ENCODE data around the gene ADARB1.

The ADARB1 gene

DNA sequence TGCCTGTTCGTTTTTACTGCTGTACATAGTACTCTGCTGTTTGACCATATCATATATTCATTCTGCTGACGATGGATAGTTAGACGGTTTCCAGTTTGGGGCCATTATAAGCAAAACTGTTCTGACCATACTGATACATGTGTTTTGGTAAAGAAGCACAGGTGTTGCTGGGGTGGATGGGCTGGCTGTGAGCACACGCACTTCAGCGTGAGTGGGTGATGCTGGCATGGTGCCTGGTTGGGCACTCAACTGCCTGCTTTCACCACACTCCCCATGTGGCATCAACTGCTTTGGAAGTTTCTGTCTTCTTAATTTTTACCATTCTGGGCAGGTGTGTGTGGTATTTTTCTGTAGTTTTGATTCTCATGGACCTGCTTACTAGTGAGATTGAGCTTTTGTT is 37.3 kb downstream of the ADARB1 start:
- H3K4me1 ChIP-seq (ENCODE audit: control insufficient read depth, insufficient read depth, low read length): peaks cover 4% of the 10 kb centered on the region; the same call in 1 of the 2 replicates
- POLR2A ChIA-PET: no interaction called here
- H3K27ac ChIP-seq (ENCODE audit: extremely low read depth, low read depth, low read length): no peak overlapping the region
- TF ChIP-seq EGR2 (tag by site-specific recombination; IDR thresholded peaks at IDR 0.05; ENCODE audit: low read depth) (peak; percentile 60), WT1 (tag by site-specific recombination; IDR thresholded peaks at IDR 0.05) (no peak), ZFHX2 (tag by site-specific recombination; conservative IDR thresholded peaks at IDR 0.05) (peak; percentile 79)
- H3K36me3 ChIP-seq (ENCODE audit: control insufficient read depth in 2 of 2, insufficient read depth in 1 of 2, low read length in 2 of 2): no peaks in the 10 kb centered on the region
- CTCF ChIA-PET: interaction anchor here (1.0 to 2.0 kb wide), 2 partner anchors 13 to 27 kb away, joined by 3 to 10 read pairs; no protein-coding TSS in a partner anchor
- H3K4me3 ChIP-seq (ENCODE audit: low read depth, low read length): no peak overlapping the region
- no peaks in the 10 kb centered on the region for H3K9me3 ChIP-seq (ENCODE audit: control insufficient read depth, insufficient read depth, low read depth, low read length)

DNA sequence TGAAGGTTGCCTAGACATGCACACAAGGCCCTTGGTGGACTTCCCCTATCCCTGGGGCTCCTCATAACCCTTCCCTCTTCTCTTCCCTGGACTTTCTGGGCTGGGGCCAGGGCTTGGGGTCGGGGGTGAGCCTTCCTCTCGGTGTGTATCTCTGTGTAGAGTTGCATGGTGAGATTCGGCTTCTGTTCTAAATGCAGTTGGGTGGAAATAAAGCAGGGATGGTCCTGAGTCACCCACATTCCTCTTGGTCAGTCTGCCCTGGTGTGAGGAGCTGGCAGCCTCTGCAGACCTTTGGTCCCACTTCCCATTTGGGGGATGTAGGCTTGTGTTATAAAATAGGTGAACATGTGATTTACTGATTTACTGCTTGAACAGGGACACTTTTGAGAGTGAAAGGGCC is 38.0 kb downstream of the ADARB1 start:
- no peak for TF ChIP-seq KLF1 (tag by site-specific recombination; IDR thresholded peaks at IDR 0.05)
- no peak for TF ChIP-seq ZNF221 (tag by site-specific recombination; IDR thresholded peaks at IDR 0.05; ENCODE audit: borderline replicate concordance)
- TF ChIP-seq ZNF274 (IDR thresholded peaks at IDR 0.05; ENCODE audit: low read length): no peak
- TF ChIP-seq ZNF274 (tag by site-specific recombination; IDR thresholded peaks at IDR 0.05; ENCODE audit: borderline replicate concordance): no peak
- no peak for TF ChIP-seq ZNF354C (tag by site-specific recombination; IDR thresholded peaks at IDR 0.05; ENCODE audit: borderline replicate concordance, low read depth)
- no peak for TF ChIP-seq ZNF544 (tag by site-specific recombination; IDR thresholded peaks at IDR 0.05)
- TF ChIP-seq ZNF423 (tag by site-specific recombination; IDR thresholded peaks at IDR 0.05): no peak
- no peak for TF ChIP-seq ZNF707 (tag by site-specific recombination; IDR thresholded peaks at IDR 0.05)
- no peak for TF ChIP-seq ZNF558 (tag by site-specific recombination; IDR thresholded peaks at IDR 0.05)
- TF ChIP-seq ZNF16 (tag by site-specific recombination; IDR thresholded peaks at IDR 0.05; ENCODE audit: low read depth): no peak
- TF ChIP-seq ZNF843 (tag by site-specific recombination; IDR thresholded peaks at IDR 0.05): no peak
- TF ChIP-seq ZNF175 (tag by site-specific recombination; IDR thresholded peaks at IDR 0.05): no peak
- no peaks in the 10 kb centered on the region for H3K36me3 ChIP-seq (ENCODE audit: control insufficient read depth in 2 of 2, insufficient read depth in 1 of 2, low read length in 2 of 2)
- no peaks in the 10 kb centered on the region for H3K9me3 ChIP-seq (ENCODE audit: control insufficient read depth, insufficient read depth, low read depth, low read length)
- ChIA-PET CTCF (interaction anchor here (0.5 to 2.0 kb wide), 3 partner anchors 13 to 219 kb away, joined by 3 to 10 read pairs (median 3); no protein-coding TSS in a partner anchor), POLR2A (no interaction called here)
- H3K27ac ChIP-seq (ENCODE audit: extremely low read depth, low read depth, low read length): no peak overlapping the region
- no peak overlapping the region for H3K4me3 ChIP-seq (ENCODE audit: low read depth, low read length)
- H3K4me1 ChIP-seq (ENCODE audit: control insufficient read depth, insufficient read depth, low read length): peaks cover 3% of the 10 kb centered on the region; the same call in 1 of the 2 replicates

DNA sequence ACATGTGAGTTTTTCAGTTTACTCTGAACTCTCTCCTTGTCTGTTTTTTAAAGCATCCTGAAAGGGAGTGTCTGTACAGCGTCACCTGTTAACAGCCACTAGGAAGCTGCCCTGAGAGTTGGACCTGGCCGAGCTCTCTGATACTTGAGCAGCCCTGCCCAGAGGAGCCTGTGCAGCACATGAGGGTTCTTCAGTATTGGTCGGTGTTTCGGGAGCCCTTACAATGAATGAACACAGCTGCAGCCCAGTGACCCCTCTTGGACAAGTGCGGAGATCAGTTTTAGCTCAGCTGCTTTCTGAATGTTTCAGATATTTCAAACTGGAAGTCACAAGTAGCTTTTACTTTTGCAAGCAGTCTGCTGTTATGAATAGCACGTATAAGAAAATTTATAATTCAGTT is 39.2 kb downstream of the ADARB1 start:
- ChIA-PET CTCF (interaction anchor here (0.5 to 10.4 kb wide), 7 partner anchors 8 to 220 kb away, joined by 3 to 120 read pairs (median 8); no protein-coding TSS in a partner anchor), POLR2A (no interaction called here)
- Histone ChIP-seq H3K9me3 (ENCODE audit: control insufficient read depth, insufficient read depth, low read depth, low read length) (no peaks in the 10 kb centered on the region), H3K4me1 (ENCODE audit: control insufficient read depth, insufficient read depth, low read length) (peaks cover 3% of the 10 kb centered on the region; the same call in 1 of the 2 replicates), H3K36me3 (ENCODE audit: control insufficient read depth in 2 of 2, insufficient read depth in 1 of 2, low read length in 2 of 2) (no peaks in the 10 kb centered on the region), H3K4me3 (ENCODE audit: low read depth, low read length) (no peak overlapping the region), H3K27ac (ENCODE audit: extremely low read depth, low read depth, low read length) (no peak overlapping the region)
- no peak for TF ChIP-seq GFI1B (tag by site-specific recombination; IDR thresholded peaks at IDR 0.05)
- TF ChIP-seq ZNF560 (tag by site-specific recombination; IDR thresholded peaks at IDR 0.05; ENCODE audit: borderline replicate concordance): no peak
- TF ChIP-seq, protein P1, sequence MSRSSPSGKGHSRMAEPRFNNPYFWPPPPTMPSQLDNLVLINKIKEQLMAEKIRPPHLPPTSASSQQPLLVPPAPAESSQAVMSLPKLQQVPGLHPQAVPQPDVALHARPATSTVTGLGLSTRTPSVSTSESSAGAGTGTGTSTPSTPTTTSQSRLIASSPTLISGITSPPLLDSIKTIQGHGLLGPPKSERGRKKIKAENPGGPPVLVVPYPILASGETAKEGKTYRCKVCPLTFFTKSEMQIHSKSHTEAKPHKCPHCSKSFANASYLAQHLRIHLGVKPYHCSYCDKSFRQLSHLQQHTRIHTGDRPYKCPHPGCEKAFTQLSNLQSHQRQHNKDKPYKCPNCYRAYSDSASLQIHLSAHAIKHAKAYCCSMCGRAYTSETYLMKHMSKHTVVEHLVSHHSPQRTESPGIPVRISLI (tag by site-specific recombination; IDR thresholded peaks at IDR 0.05): no peak
- TF ChIP-seq ZBTB26 (tag by site-specific recombination; optimal IDR thresholded peaks at IDR 0.05): no peak
